ENCODE results near the gene RABL6.

GRCh38 chr9:136762221-136762691 lies 45.5 kb upstream of the RABL6 start:
- no peak for TF ChIP-seq POLR2A (IDR thresholded peaks at IDR 0.05)
- no peak for TF ChIP-seq CTCF (IDR thresholded peaks at IDR 0.05)
- TF ChIP-seq EP300 (IDR thresholded peaks at IDR 0.05): no peak
